ENCODE measurements around the gene PRAC2. TPM values are rescaled to one million over a fixed set of nuclear protein-coding genes. Genes with fewer than 3 reads are reported as not detected.
A peak's percentile ranks its signal among the peaks of the same experiment; 100 is the strongest.

The PRAC2 gene
- total and polyA plus RNA-seq, 2 of the 13 experiments (the other 11 are each of a cell fraction or from before 2014, with no cell fraction given): not detected

- TF ChIP-seq AKNA (CRISPR knock-in tag; IDR thresholded peaks at IDR 0.05; ENCODE audit: borderline replicate concordance): 0 out of 2 replicates have a peak, but pooled peaks have one; percentile 23
- TF ChIP-seq ZNF136 (CRISPR knock-in tag; IDR thresholded peaks at IDR 0.05; ENCODE audit: low read depth): no peak
- TF ChIP-seq FOXA3 (CRISPR knock-in tag; IDR thresholded peaks at IDR 0.05): peak; percentile 13; the same call in 1 of the 2 replicates
- peak; percentile 40; the same call in 1 of the 2 replicates for TF ChIP-seq ZNF609 (CRISPR knock-in tag; IDR thresholded peaks at IDR 0.05; ENCODE audit: borderline replicate concordance)
- no peak for TF ChIP-seq SOX6 (IDR thresholded peaks at IDR 0.05)
- TF ChIP-seq SOX6 (CRISPR knock-in tag; IDR thresholded peaks at IDR 0.05): peak; percentile 30; the same call in 1 of the 2 replicates
- TF ChIP-seq ZSCAN25 (CRISPR knock-in tag; IDR thresholded peaks at IDR 0.05): peak; percentile 76; the same call in 1 of the 2 replicates
- no peak for TF ChIP-seq ZNF24 (IDR thresholded peaks at IDR 0.05)
- TF ChIP-seq FOXP4 (CRISPR knock-in tag; IDR thresholded peaks at IDR 0.05): peak; percentile 55
These were observed 7.2 kb upstream of the PRAC2 start (continued) for GRCh38 chr17:48715496-48716399.

All from HepG2 (cell line).